ENCODE measurements around the gene EPHB1. TPM values are rescaled to one million over a fixed set of nuclear protein-coding genes. Genes with fewer than 3 reads are reported as not detected.

The EPHB1 gene
- total RNA-seq, 1 donor from 2014 or later, result 1.6 TPM

- Histone ChIP-seq H3K4me3 (no peak overlapping the region), H3K36me3 (no peaks in the 10 kb centered on the region), H3K4me1 (no peaks in the 10 kb centered on the region), H3K27ac (no peak overlapping the region), H3K27me3 (no peaks in the 10 kb centered on the region), H3K9me3 (no peaks in the 10 kb centered on the region)
- intact Hi-C loops (cut with DNase I), result no loop called here
- no peak for ATAC-seq
- no peak for DNase-seq
- TF ChIP-seq CTCF (IDR thresholded peaks at IDR 0.05), result no peak
These were observed 139.9 kb downstream of the EPHB1 start for GRCh38 chr3:134934933-134935332.

- DNase-seq, result no peak
- Histone ChIP-seq H3K36me3 (no peaks in the 10 kb centered on the region), H3K27me3 (no peaks in the 10 kb centered on the region), H3K4me1 (no peaks in the 10 kb centered on the region), H3K4me3 (no peak overlapping the region), H3K9me3 (no peaks in the 10 kb centered on the region), H3K27ac (no peak overlapping the region)
- TF ChIP-seq CTCF (IDR thresholded peaks at IDR 0.05), result no peak
- no peak for ATAC-seq
- intact Hi-C loops (cut with DNase I), result no loop called here
These were observed 142.4 kb downstream of the EPHB1 start for GRCh38 chr3:134937256-134938028.

GRCh38 chr3:134938029-134938525, 143.0 kb downstream of the EPHB1 start:
- H3K27me3 ChIP-seq, result no peaks in the 10 kb centered on the region
- H3K9me3 ChIP-seq, result no peaks in the 10 kb centered on the region
- TF ChIP-seq CTCF (IDR thresholded peaks at IDR 0.05), result no peak
- no peak overlapping the region for H3K4me3 ChIP-seq
- no peak for ATAC-seq
- H3K36me3 ChIP-seq, result no peaks in the 10 kb centered on the region
- H3K4me1 ChIP-seq, result no peaks in the 10 kb centered on the region
- intact Hi-C loops (cut with DNase I), result no loop called here
- no peak overlapping the region for H3K27ac ChIP-seq
- no peak for DNase-seq

GRCh38 chr3:134939978-134940377, 144.9 kb downstream of the EPHB1 start:
- Histone ChIP-seq H3K4me3 (no peak overlapping the region), H3K4me1 (no peaks in the 10 kb centered on the region), H3K27me3 (no peaks in the 10 kb centered on the region), H3K27ac (no peak overlapping the region), H3K36me3 (no peaks in the 10 kb centered on the region), H3K9me3 (no peaks in the 10 kb centered on the region)
- DNase-seq (no peak), ATAC-seq (no peak)
- TF ChIP-seq CTCF (IDR thresholded peaks at IDR 0.05), result no peak
- intact Hi-C loops (cut with DNase I), result no loop called here

- DNase-seq (no peak), ATAC-seq (no peak)
- no peak overlapping the region for H3K4me3 ChIP-seq
- no peaks in the 10 kb centered on the region for H3K9me3 ChIP-seq
- no peak overlapping the region for H3K27ac ChIP-seq
- no peak for TF ChIP-seq CTCF (IDR thresholded peaks at IDR 0.05)
- H3K4me1 ChIP-seq, result no peaks in the 10 kb centered on the region
- no peaks in the 10 kb centered on the region for H3K36me3 ChIP-seq
- no peaks in the 10 kb centered on the region for H3K27me3 ChIP-seq
- intact Hi-C loops (cut with DNase I), result no loop called here
These were observed 146.8 kb downstream of the EPHB1 start for GRCh38 chr3:134941820-134942219.

All from upper lobe of right lung (tissue), 1 donor.